B cell (primary cell): ENCODE data around the gene SYNDIG1L. TPM values are rescaled to one million over a fixed set of nuclear protein-coding genes. Genes with fewer than 3 reads are reported as not detected.

ENCODE experiments used
- ATAC-seq: fragments of 200-7000 bp; cut with Tn5 transposase; one replicate; pipeline ENCODE4 v1.10.0; 2021; ENCODE audit warnings: low read depth, mild to moderate bottlenecking, moderate number of reproducible peaks, moderate library complexity
- CTCF ChIA-PET: fragments of 350-600 bp; sonication (Branson Sonifier 250); formaldehyde crosslinking; loops from one replicate; lab custom pipeline; 2021; ENCODE audit warnings: antibody characterized with exemption, inconsistent platforms; lab: Charles Lee
- POLR2A ChIA-PET: fragments of 350-600 bp; sonication (Branson Sonifier 250); formaldehyde crosslinking; loops from one replicate; lab custom pipeline; 2021; ENCODE audit warnings: antibody characterized with exemption; lab: Charles Lee
- DNase-seq: peaks from one replicate; pipeline ENCODE4 v3.0.0; 2013
- H2AFZ ChIP-seq: 2 replicates; pipeline ENCODE4 v1.6.1; 2012; ENCODE audit warnings: mild to moderate bottlenecking, low read depth, low read length; ENCODE audit not compliant: insufficient read depth, poor library complexity, severe bottlenecking
- H3K27ac ChIP-seq, 2 donors: 1 replicate in 1 of 2; 2 replicates in 1 of 2; pipeline ENCODE4 v1.5.1; 2012 to 2013; ENCODE audit warnings: low read length in 2 of 2, mild to moderate bottlenecking in 2 of 2, moderate library complexity in 1 of 2
- H3K27me3 ChIP-seq, 4 experiments: fragments of 200-600 bp in 1 of 4; sonication (generic) in 1 of 4; replicated peaks in 1 of 4; 1 replicate in 2 of 4; 2 replicates in 2 of 4; pipeline versions ENCODE4 v1.6.1 to v1.7.0; 2013 to 2016; ENCODE audit warnings: low read length in 3 of 4, mild to moderate bottlenecking in 2 of 4, mixed read lengths in 1 of 4, moderate library complexity in 1 of 4; ENCODE audit not compliant: insufficient read depth in 4 of 4, control insufficient read depth in 3 of 4; ENCODE audit errors: control extremely low read depth in 1 of 4
- H3K36me3 ChIP-seq, 2 experiments: replicated peaks in 1 of 2; 1 replicate in 1 of 2; 2 replicates in 1 of 2; pipeline versions ENCODE4 v1.6.1 to v1.7.1; 2013; ENCODE audit warnings: low read length in 1 of 2; ENCODE audit not compliant: insufficient read depth in 2 of 2, control insufficient read depth in 1 of 2; ENCODE audit errors: control extremely low read depth in 1 of 2, extremely low read depth in 1 of 2
- H3K4me1 ChIP-seq, 2 donors: fragments of 200-600 bp in 1 of 2; sonication (generic) in 1 of 2; 1 replicate in 1 of 2; 2 replicates in 1 of 2; pipeline versions ENCODE4 v1.5.1 to v1.6.1; 2013 to 2017; ENCODE audit warnings: low read length in 2 of 2; ENCODE audit not compliant: control insufficient read depth in 2 of 2, insufficient read depth in 2 of 2
- H3K4me2 ChIP-seq: replicated peaks from 2 replicates; pipeline ENCODE3; 2012; ENCODE audit warnings: mild to moderate bottlenecking, low read depth, low read length; ENCODE audit not compliant: poor library complexity, severe bottlenecking
- H3K4me3 ChIP-seq, 5 experiments: fragments of 200-600 bp in 1 of 5; sonication (generic) in 1 of 5; 1 replicate in 3 of 5; 2 replicates in 2 of 5; pipeline versions ENCODE4 v1.5.1 to v1.7.0; 2011 to 2016; ENCODE audit warnings: low read length in 4 of 5, mild to moderate bottlenecking in 4 of 5, low read depth in 2 of 5, control low read depth in 1 of 5, moderate library complexity in 1 of 5; ENCODE audit not compliant: insufficient read depth in 1 of 5; ENCODE audit errors: control extremely low read depth in 1 of 5, extremely low read depth in 1 of 5
- H3K79me2 ChIP-seq: fragments of 200-600 bp; sonication (generic); one replicate; pipeline ENCODE4 v1.6.0; 2016; ENCODE audit warnings: low read length; ENCODE audit not compliant: control insufficient read depth, insufficient read depth
- H3K9ac ChIP-seq: fragments of 200-600 bp; sonication (generic); 2 replicates; pipeline ENCODE4 v1.6.1; 2017; ENCODE audit warnings: mild to moderate bottlenecking, low read length, moderate library complexity
- H3K9me3 ChIP-seq, 3 donors: one replicate each; pipeline versions ENCODE4 v1.6.1 to v1.7.1; 2013; ENCODE audit warnings: low read length in 2 of 3; ENCODE audit not compliant: control insufficient read depth in 2 of 3, insufficient read depth in 1 of 3; ENCODE audit errors: control extremely low read depth in 1 of 3
- H4K20me1 ChIP-seq: 2 replicates; pipeline ENCODE4 v1.6.0; 2012; ENCODE audit warnings: mild to moderate bottlenecking, low read length; ENCODE audit not compliant: insufficient read depth, control insufficient read depth, poor library complexity, severe bottlenecking
- H3K27ac Mint-ChIP-seq: one replicate; pipeline ENCODE4 v1.8.0; 2021; ENCODE audit warnings: mixed read lengths
- H3K27me3 Mint-ChIP-seq: one replicate; pipeline ENCODE4 v1.8.0; 2021; ENCODE audit warnings: mixed read lengths
- H3K4me1 Mint-ChIP-seq: one replicate; pipeline ENCODE4 v1.8.0; 2021; ENCODE audit warnings: mixed read lengths
- H3K4me3 Mint-ChIP-seq: one replicate; pipeline ENCODE4 v1.8.0; 2021; ENCODE audit warnings: mixed read lengths
- H3K9me3 Mint-ChIP-seq: one replicate; pipeline ENCODE4 v1.8.0; 2022; ENCODE audit warnings: mixed read lengths; ENCODE audit not compliant: insufficient read depth
- EZH2 ChIP-seq: IDR thresholded peaks from 2 replicates; pipeline ENCODE4 v1.6.1; 2012; ENCODE audit warnings: borderline replicate concordance, low read depth, mild to moderate bottlenecking, moderate library complexity, low read length; ENCODE audit not compliant: insufficient read depth, poor library complexity, severe bottlenecking
- WGBS: methylation state at CpG from one replicate; pipeline ENCODE4 v1.1.5; 2013; ENCODE audit warnings: missing lambda C conversion rate; ENCODE audit not compliant: insufficient coverage; 5-methylcytosine and 5-hydroxymethylcytosine counted together
- intact Hi-C: fragments of 100-400 bp; cut with micrococcal nuclease; formaldehyde crosslinking; loops from one replicate; pipeline ENCODE4 v1.10.0; 2022
- polyA plus RNA-seq: library from polyadenylated mRNA; depleted of rRNA; stranded (reverse); fragments of >200 nt; gene quantifications from 2 replicates; pipeline ENCODE4 v1.2.3, GENCODE V29; 2012
- total RNA-seq, 2 donors: library from RNA; stranded (reverse); fragments of 120-200 nt in 1 of 2; gene quantifications; 1 replicate in 1 of 2; 2 replicates in 1 of 2; pipeline versions ENCODE4 v1.2.3 to v1.2.4, GENCODE V29; 2013 to 2022
- TF ChIP-seq, protein P1 (sequence below): fragments of 200-600 bp; IDR thresholded peaks from one replicate; pipeline ENCODE4 v1.8.0; 2022; ENCODE audit warnings: antibody characterized with exemption, mild to moderate bottlenecking

The SYNDIG1L gene
- total and polyA plus RNA-seq, 2 donors (not counting 1 experiment from before 2014, with no cell fraction given) = 0.16 TPM; not detected in 1

DNA sequence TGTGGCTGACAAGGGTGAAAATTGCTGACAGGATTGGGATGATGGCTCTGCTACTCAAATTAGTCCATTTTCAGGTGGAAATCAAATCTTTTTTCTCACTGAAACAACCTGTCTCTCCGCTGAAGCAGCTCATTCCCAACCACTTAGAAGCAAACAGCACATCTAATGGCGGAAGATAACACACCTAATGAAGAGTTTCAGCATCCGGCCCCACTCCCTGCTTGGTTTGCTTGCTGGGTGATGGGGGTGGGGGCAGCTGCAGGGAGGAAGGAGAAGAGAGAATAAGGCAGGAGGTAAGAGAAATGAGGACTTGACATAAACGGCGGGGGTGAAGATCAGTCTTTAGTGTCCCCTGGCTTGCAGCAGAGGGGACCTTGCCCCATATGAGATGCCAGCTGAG lies 4.0 kb downstream of the SYNDIG1L start:
- Histone ChIP-seq H3K9ac (no peak overlapping the region), H3K4me2 (no peak overlapping the region), H3K36me3 (no peaks in the 10 kb centered on the region), H3K79me2 (no peaks in the 10 kb centered on the region), H3K27ac (no peak overlapping the region), H3K9me3 (peaks cover 0 to 10% (median 0%) of the 10 kb centered on the region in 3 donors), H3K27me3 (peaks cover 0 to 35% (median 19%) of the 10 kb centered on the region in 4 experiments), H3K4me3 (no peak overlapping the region), H4K20me1 (no peaks in the 10 kb centered on the region), H3K4me1 (peaks cover 0 to 3% of the 10 kb centered on the region in 2 donors), H2AFZ (no peak overlapping the region)
- intact Hi-C loops = loop anchor here (2.0 kb wide), 1 partner anchor 19 kb away; no protein-coding TSS in a partner anchor
- ChIA-PET CTCF (no interaction called here), POLR2A (no interaction called here)
- ATAC-seq (no peak), DNase-seq (no peak)
- H3K4me3 Mint-ChIP-seq = no peak overlapping the region
- no peak overlapping the region for H3K27ac Mint-ChIP-seq
- WGBS = 90% methylated on average over 2 of the region's 5 CpGs
- peaks cover 38% of the 10 kb centered on the region for H3K27me3 Mint-ChIP-seq
- no peak for TF ChIP-seq EZH2
- TF ChIP-seq, protein P1, sequence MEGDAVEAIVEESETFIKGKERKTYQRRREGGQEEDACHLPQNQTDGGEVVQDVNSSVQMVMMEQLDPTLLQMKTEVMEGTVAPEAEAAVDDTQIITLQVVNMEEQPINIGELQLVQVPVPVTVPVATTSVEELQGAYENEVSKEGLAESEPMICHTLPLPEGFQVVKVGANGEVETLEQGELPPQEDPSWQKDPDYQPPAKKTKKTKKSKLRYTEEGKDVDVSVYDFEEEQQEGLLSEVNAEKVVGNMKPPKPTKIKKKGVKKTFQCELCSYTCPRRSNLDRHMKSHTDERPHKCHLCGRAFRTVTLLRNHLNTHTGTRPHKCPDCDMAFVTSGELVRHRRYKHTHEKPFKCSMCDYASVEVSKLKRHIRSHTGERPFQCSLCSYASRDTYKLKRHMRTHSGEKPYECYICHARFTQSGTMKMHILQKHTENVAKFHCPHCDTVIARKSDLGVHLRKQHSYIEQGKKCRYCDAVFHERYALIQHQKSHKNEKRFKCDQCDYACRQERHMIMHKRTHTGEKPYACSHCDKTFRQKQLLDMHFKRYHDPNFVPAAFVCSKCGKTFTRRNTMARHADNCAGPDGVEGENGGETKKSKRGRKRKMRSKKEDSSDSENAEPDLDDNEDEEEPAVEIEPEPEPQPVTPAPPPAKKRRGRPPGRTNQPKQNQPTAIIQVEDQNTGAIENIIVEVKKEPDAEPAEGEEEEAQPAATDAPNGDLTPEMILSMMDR = no peak
- H3K4me1 Mint-ChIP-seq = peaks cover 2% of the 10 kb centered on the region
- H3K9me3 Mint-ChIP-seq = no peaks in the 10 kb centered on the region

DNA sequence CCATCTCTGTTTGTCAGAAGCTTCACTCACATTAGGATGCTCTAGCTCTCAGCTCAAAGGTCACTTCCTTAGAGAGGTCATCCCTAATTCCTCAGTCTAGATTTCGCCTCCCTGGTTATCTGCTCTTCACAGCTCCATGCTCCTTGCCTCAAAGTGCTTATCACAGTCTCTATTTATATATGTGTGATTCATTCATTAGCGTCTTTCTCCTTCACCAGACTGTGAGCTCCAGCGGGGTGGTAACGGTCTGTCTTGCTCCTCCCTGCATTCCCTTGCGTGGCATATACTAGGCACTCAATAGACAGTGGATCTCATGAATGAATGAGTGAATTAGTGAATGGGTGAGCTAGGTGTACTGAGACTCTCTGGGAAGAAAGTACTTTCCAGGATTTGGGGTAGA lies 6.9 kb downstream of the SYNDIG1L start:
- CTCF ChIA-PET = no interaction called here
- Histone ChIP-seq H3K4me2 (no peak overlapping the region), H2AFZ (no peak overlapping the region), H4K20me1 (no peaks in the 10 kb centered on the region), H3K9me3 (peaks cover 0 to 3% (median 0%) of the 10 kb centered on the region in 3 donors), H3K36me3 (no peaks in the 10 kb centered on the region), H3K9ac (no peak overlapping the region), H3K4me3 (no peak overlapping the region), H3K4me1 (no peaks in the 10 kb centered on the region), H3K27me3 (peaks cover 0 to 16% (median 7%) of the 10 kb centered on the region in 4 experiments), H3K79me2 (no peaks in the 10 kb centered on the region), H3K27ac (no peak overlapping the region)
- Mint-ChIP-seq H3K27ac (no peak overlapping the region), H3K4me1 (no peaks in the 10 kb centered on the region), H3K27me3 (peaks cover 31% of the 10 kb centered on the region), H3K4me3 (no peak overlapping the region), H3K9me3 (no peaks in the 10 kb centered on the region)
- ATAC-seq (no peak), DNase-seq (no peak)
- intact Hi-C loops = no loop called here
- POLR2A ChIA-PET = no interaction called here
- WGBS = 93% methylated on average over 3 of the region's 5 CpGs
- TF ChIP-seq, protein P1 = no peak
- TF ChIP-seq EZH2 = no peak
